Suprapubic skin (tissue), 4 donors: ENCODE measurements around the gene CCNT2. TPM values are rescaled to one million over a fixed set of nuclear protein-coding genes. Genes with fewer than 3 reads are reported as not detected.

ENCODE experiments used
- DNase-seq, 2 donors: peaks; one replicate each; pipeline ENCODE4 v3.0.0-alpha.2; 2019; ENCODE audit warnings: low spot score in 2 of 2
- H3K27ac ChIP-seq: fragments of 200-600 bp; sonication (generic); one replicate; pipeline ENCODE4 v1.5.1; 2019
- H3K27me3 ChIP-seq: fragments of 200-600 bp; sonication (generic); one replicate; pipeline ENCODE4 v1.5.1; 2019
- H3K36me3 ChIP-seq: fragments of 200-600 bp; sonication (generic); one replicate; pipeline ENCODE4 v1.5.1; 2019
- H3K4me1 ChIP-seq: fragments of 200-600 bp; sonication (generic); one replicate; pipeline ENCODE4 v1.5.1; 2019
- H3K4me3 ChIP-seq: fragments of 200-600 bp; sonication (generic); one replicate; pipeline ENCODE4 v1.5.1; 2019; ENCODE audit warnings: mild to moderate bottlenecking
- H3K9me3 ChIP-seq: fragments of 200-600 bp; sonication (generic); one replicate; pipeline ENCODE4 v1.5.1; 2019
- EP300 ChIP-seq: sonication (generic); formaldehyde crosslinking; IDR thresholded peaks from one replicate; pipeline ENCODE4 v1.6.1; 2017; ENCODE audit warnings: antibody characterized with exemption
- POLR2A ChIP-seq, 2 donors: fragments of 450-650 bp; IDR thresholded peaks; one replicate each; pipeline ENCODE4 v1.6.1; 2017; ENCODE audit warnings: antibody characterized with exemption in 2 of 2, mild to moderate bottlenecking in 2 of 2, moderate library complexity in 2 of 2
- POLR2AphosphoS5 ChIP-seq, 3 donors: sonication (generic); formaldehyde crosslinking; IDR thresholded peaks; one replicate each; pipeline ENCODE4 v1.6.1; 2017; ENCODE audit warnings: antibody characterized with exemption in 3 of 3
- WGBS: methylation state at CpG from one replicate; pipeline ENCODE4 v1.1.5; 2018; 5-methylcytosine and 5-hydroxymethylcytosine counted together
- total RNA-seq, 4 donors: library from RNA; depleted of rRNA; stranded (reverse); fragments of >200 nt; gene quantifications; one replicate each; pipeline ENCODE4 v1.1.0, GENCODE V29; 2016
- TF ChIP-seq, protein P1 (sequence below), 2 donors: fragments of 200-600 bp in 1 of 2; fragments of 450-650 bp in 1 of 2; sonication (generic) in 1 of 2; IDR thresholded peaks; one replicate each; pipeline ENCODE4 v1.5.1; 2016 to 2019; ENCODE audit warnings: antibody characterized with exemption in 2 of 2, mild to moderate bottlenecking in 1 of 2, moderate library complexity in 1 of 2

The CCNT2 gene
- total RNA-seq, 4 donors from 2014 or later = 24.0 to 55.8 (median 33.0) TPM

DNA sequence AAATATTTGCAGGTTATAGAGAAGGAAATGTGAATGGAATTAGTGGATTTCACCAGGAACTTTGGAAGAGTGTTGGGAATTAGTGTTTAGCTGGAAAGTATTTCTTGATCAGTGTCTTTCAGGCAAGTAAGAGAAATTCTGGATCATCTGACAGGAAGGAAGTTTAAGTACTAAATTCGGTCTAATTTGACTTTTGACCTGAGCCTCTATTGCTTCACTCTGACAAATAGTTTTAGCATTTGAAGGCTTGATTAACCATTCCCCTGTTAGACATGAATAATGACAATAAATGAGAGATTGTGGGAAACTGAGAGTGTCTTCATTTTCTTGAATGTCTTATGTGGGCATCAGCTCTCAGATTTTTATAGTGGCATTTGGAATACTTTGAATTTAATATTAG is 16.0 kb downstream of the CCNT2 start:
- no peak for DNase-seq
- H3K27ac ChIP-seq = no peak overlapping the region
- 30% methylated on average over 1 of the region's 1 CpG for WGBS
- no peaks in the 10 kb centered on the region for H3K9me3 ChIP-seq
- H3K4me3 ChIP-seq = no peak overlapping the region
- peaks cover 36% of the 10 kb centered on the region for H3K4me1 ChIP-seq
- peaks cover 19% of the 10 kb centered on the region for H3K36me3 ChIP-seq
- H3K27me3 ChIP-seq = no peaks in the 10 kb centered on the region
- no peak for TF ChIP-seq POLR2AphosphoS5 (IDR thresholded peaks at IDR 0.05)
- TF ChIP-seq, protein P1, sequence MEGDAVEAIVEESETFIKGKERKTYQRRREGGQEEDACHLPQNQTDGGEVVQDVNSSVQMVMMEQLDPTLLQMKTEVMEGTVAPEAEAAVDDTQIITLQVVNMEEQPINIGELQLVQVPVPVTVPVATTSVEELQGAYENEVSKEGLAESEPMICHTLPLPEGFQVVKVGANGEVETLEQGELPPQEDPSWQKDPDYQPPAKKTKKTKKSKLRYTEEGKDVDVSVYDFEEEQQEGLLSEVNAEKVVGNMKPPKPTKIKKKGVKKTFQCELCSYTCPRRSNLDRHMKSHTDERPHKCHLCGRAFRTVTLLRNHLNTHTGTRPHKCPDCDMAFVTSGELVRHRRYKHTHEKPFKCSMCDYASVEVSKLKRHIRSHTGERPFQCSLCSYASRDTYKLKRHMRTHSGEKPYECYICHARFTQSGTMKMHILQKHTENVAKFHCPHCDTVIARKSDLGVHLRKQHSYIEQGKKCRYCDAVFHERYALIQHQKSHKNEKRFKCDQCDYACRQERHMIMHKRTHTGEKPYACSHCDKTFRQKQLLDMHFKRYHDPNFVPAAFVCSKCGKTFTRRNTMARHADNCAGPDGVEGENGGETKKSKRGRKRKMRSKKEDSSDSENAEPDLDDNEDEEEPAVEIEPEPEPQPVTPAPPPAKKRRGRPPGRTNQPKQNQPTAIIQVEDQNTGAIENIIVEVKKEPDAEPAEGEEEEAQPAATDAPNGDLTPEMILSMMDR (IDR thresholded peaks at IDR 0.05) = no peak
- TF ChIP-seq EP300 = no peak
- TF ChIP-seq POLR2A (IDR thresholded peaks at IDR 0.05) = no peak

DNA sequence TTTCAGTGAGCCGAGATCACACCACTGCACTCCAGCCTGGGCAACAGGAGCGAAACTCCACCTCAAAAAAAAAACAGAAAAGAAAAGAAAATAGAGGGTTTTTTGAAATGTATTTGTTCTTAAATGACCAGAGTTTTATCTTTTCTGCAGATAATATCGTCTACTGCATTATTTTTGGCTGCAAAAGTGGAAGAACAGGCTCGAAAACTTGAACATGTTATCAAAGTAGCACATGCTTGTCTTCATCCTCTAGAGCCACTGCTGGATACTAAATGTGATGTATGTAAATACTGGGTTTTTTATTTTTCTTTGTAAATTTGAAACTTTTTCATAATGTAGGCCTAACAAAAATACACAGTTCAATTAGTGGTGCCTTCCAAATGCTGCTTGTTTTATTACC is 18.1 kb downstream of the CCNT2 start:
- DNase-seq = no peak
- peaks cover 37% of the 10 kb centered on the region for H3K36me3 ChIP-seq
- H3K4me3 ChIP-seq = no peak overlapping the region
- H3K27ac ChIP-seq = no peak overlapping the region
- TF ChIP-seq EP300 (no peak), POLR2A (IDR thresholded peaks at IDR 0.05) (no peak), POLR2AphosphoS5 (IDR thresholded peaks at IDR 0.05) (no peak)
- TF ChIP-seq, protein P1 (IDR thresholded peaks at IDR 0.05) = no peak
- no peaks in the 10 kb centered on the region for H3K27me3 ChIP-seq
- H3K4me1 ChIP-seq = peaks cover 36% of the 10 kb centered on the region
- H3K9me3 ChIP-seq = no peaks in the 10 kb centered on the region
- WGBS = 49% methylated on average over 4 of the region's 4 CpGs

DNA sequence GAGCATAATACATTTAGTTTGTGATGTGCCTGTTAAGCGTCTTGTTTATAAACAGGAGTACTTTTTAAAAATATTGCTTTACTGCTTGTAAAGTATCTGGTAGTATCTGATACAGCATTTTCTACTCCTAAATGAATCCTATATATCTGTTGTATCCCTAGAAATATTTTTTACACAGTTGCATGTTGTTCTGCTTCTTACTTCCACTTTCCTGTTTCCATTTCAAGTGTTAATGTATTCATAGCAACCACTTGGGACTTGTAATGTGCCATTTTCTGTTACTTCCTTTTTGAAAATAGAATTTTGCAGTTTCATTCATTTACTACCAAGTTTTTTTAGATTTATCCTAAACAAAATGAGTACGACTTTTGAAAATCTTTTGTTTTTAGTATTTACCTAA is 24.9 kb downstream of the CCNT2 start:
- no peak for TF ChIP-seq POLR2AphosphoS5 (IDR thresholded peaks at IDR 0.05)
- TF ChIP-seq EP300 = no peak
- TF ChIP-seq, protein P1 (IDR thresholded peaks at IDR 0.05) = no peak
- no peak for TF ChIP-seq POLR2A (IDR thresholded peaks at IDR 0.05)
- Histone ChIP-seq H3K9me3 (no peaks in the 10 kb centered on the region), H3K27ac (no peak overlapping the region), H3K36me3 (peaks cover 73% of the 10 kb centered on the region), H3K4me1 (no peaks in the 10 kb centered on the region), H3K27me3 (no peaks in the 10 kb centered on the region), H3K4me3 (no peak overlapping the region)
- 87% methylated on average over 2 of the region's 2 CpGs for WGBS
- no peak for DNase-seq

DNA sequence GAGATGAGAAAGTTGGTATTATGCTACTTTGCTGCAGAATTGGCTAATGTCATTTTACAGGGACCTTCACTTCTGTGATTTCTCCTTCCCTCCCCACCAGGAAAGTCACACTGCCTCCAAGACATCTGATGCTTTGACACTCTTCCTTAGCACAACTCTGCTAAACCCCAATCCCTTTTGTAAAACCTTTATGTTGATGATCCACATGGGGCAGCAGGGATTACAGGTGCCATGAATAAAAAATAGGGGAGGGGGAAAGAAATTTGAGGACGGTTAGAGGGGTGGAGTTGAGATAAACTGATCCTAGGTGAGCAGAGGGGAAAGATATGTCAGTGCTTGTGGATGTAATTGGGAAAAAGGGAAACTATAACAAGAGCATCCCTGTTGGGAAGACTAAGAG is 26.4 kb downstream of the CCNT2 start:
- Histone ChIP-seq H3K27ac (no peak overlapping the region), H3K9me3 (no peaks in the 10 kb centered on the region), H3K27me3 (no peaks in the 10 kb centered on the region), H3K36me3 (peaks cover 76% of the 10 kb centered on the region), H3K4me3 (no peak overlapping the region), H3K4me1 (no peaks in the 10 kb centered on the region)
- TF ChIP-seq EP300 (no peak), POLR2A (IDR thresholded peaks at IDR 0.05) (no peak), POLR2AphosphoS5 (IDR thresholded peaks at IDR 0.05) (no peak)
- TF ChIP-seq, protein P1 (IDR thresholded peaks at IDR 0.05) = no peak
- WGBS = 89% methylated on average over 1 of the region's 1 CpG
- DNase-seq = no peak

DNA sequence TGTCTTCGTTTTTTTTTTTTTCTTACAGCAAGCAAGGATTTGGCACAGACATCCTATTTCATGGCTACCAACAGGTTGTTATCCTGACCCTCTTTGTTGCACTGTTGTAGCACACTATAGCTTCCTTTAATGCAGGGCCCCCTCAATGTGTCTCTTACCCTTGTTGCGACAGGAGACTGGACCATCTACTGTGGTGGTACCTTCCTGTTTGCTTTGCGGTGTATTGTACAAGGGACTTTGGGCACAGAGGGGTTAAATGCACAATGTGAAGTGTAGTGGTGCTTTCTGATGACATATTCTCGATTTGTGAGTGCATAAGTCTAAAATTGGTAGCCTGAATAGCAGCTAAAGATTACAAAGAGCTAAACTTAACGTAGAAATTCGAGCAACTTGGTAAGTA is 27.5 kb downstream of the CCNT2 start:
- Histone ChIP-seq H3K9me3 (no peaks in the 10 kb centered on the region), H3K36me3 (peaks cover 72% of the 10 kb centered on the region), H3K27me3 (no peaks in the 10 kb centered on the region), H3K4me1 (no peaks in the 10 kb centered on the region), H3K27ac (no peak overlapping the region), H3K4me3 (no peak overlapping the region)
- WGBS = 85% methylated on average over 6 of the region's 6 CpGs
- TF ChIP-seq EP300 = no peak
- no peak for TF ChIP-seq POLR2AphosphoS5 (IDR thresholded peaks at IDR 0.05)
- no peak for TF ChIP-seq POLR2A (IDR thresholded peaks at IDR 0.05)
- DNase-seq = no peak
